ENCODE measurements around the gene TLE3. TPM values are rescaled to one million over a fixed set of nuclear protein-coding genes. Genes with fewer than 3 reads are reported as not detected.

The TLE3 gene
- polyA plus RNA-seq, 1 donor, result 35.5 TPM

GRCh38 chr15:70083946-70084345, 13.8 kb downstream of the TLE3 start:
- DNase-seq, result no peak

- no peak for DNase-seq
Observed at GRCh38 chr15:70083418-70083817, 14.3 kb downstream of the TLE3 start.

GRCh38 chr15:70082281-70082900, 15.3 kb downstream of the TLE3 start:
- DNase-seq, result no peak

GRCh38 chr15:70081612-70082011, 16.1 kb downstream of the TLE3 start:
- no peak for DNase-seq

- no peak for DNase-seq
Observed at GRCh38 chr15:70080347-70080746, 17.4 kb downstream of the TLE3 start.

GRCh38 chr15:70079888-70080287, 17.8 kb downstream of the TLE3 start:
- no peak for DNase-seq

GRCh38 chr15:70078578-70079417, 18.9 kb downstream of the TLE3 start:
- DNase-seq, result no peak

GRCh38 chr15:70077188-70078147, 20.2 kb downstream of the TLE3 start:
- no peak for DNase-seq

- DNase-seq, result no peak
Observed at GRCh38 chr15:70074380-70074779, 23.3 kb downstream of the TLE3 start.

- DNase-seq, result no peak
Observed at GRCh38 chr15:70072479-70072878, 25.2 kb downstream of the TLE3 start.

- DNase-seq, result no peak
Observed at GRCh38 chr15:70071799-70072198, 25.9 kb downstream of the TLE3 start.

- no peak for DNase-seq
Observed at GRCh38 chr15:70069716-70070115, 28.0 kb downstream of the TLE3 start.

- no peak for DNase-seq
Observed at GRCh38 chr15:70068783-70069565, 28.7 kb downstream of the TLE3 start.

- no peak for DNase-seq
Observed at GRCh38 chr15:70067681-70068080, 30.0 kb downstream of the TLE3 start.

- no peak for DNase-seq
Observed at GRCh38 chr15:70067011-70067410, 30.7 kb downstream of the TLE3 start.

GRCh38 chr15:70066447-70066846, 31.3 kb downstream of the TLE3 start:
- DNase-seq, result no peak

GRCh38 chr15:70066004-70066403, 31.7 kb downstream of the TLE3 start:
- no peak for DNase-seq

- no peak for DNase-seq
Observed at GRCh38 chr15:70065006-70065722, 32.6 kb downstream of the TLE3 start.

GRCh38 chr15:70064441-70064840, 33.3 kb downstream of the TLE3 start:
- no peak for DNase-seq

- DNase-seq, result no peak
Observed at GRCh38 chr15:70063980-70064379, 33.7 kb downstream of the TLE3 start.

Measured in left kidney (tissue), 2 donors.